Head of caudate nucleus (tissue), 42 donors: Measurements from ENCODE around the gene PBRM1.
A peak's percentile ranks its signal among the peaks of the same experiment; 100 is the strongest.

Experiments
- DNase-seq, 42 donors: peaks; one replicate each; pipeline versions ENCODE4 v3.0.0 to v3.0.0-alpha.2; 2020 to 2021; ENCODE audit warnings: mixed read lengths in 7 of 42
- intact Hi-C: fragments of 100-400 bp; cut with DNase I; formaldehyde crosslinking; loops from one replicate; pipeline ENCODE4 v1.15.0; 2022

The PBRM1 gene

GRCh38 chr3:52504977-52505376 lies 180.7 kb downstream of the PBRM1 start:
- intact Hi-C loops: no loop called here

GRCh38 chr3:52503788-52504424 lies 181.8 kb downstream of the PBRM1 start:
- intact Hi-C loops: no loop called here
- DNase-seq: no peak

More at GRCh38 chr3:52504977-52505376, 180.7 kb downstream of the PBRM1 start:
- no peak for DNase-seq

DNA sequence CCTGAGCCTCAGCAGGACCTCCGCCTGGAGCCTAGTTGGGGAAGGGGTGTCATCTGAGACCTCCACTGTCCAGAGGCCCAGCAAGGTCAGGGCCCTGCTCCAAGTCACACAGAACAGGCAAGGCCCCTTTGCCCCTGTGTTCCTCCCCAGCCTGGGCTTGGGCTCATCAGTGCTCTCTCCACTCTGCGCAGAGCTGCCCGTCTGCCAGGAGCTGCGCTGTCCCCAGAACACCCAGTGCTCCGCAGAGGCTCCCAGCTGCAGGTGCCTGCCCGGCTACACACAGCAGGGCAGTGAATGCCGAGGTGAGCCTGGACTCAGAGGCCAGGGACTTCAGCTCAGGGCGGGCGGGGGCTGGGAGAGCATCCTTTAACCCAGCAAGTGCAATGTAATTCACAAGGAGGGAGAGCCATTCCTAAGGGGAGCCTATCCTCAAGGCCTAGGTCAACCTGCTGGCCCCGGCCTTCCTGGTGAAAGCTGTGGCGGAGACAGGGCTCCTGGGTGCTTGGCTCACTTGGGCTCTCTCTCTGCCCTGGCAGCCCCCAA lies 182.8 kb downstream of the PBRM1 start:
- DNase-seq: no peak
- intact Hi-C loops: no loop called here

DNA sequence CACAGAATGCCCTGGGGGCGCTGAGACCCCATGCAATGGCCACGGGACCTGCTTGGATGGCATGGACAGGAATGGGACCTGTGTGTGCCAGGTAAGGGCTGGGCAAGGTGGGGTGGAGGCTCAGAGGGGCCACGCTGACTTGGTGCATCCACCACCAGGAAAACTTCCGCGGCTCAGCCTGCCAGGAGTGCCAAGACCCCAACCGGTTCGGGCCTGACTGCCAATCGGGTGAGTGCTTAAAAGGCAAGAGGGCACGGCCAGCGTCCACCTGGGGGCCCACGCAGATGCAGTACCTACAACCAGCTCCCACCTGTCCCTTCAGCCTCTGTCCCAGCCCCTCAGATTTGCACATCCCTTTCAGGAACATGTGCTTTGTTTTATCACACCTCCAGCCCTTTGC lies 183.7 kb downstream of the PBRM1 start:
- intact Hi-C loops: no loop called here
- no peak for DNase-seq

GRCh38 chr3:52501046-52501445 lies 184.7 kb downstream of the PBRM1 start:
- DNase-seq: no peak
- intact Hi-C loops: no loop called here

DNA sequence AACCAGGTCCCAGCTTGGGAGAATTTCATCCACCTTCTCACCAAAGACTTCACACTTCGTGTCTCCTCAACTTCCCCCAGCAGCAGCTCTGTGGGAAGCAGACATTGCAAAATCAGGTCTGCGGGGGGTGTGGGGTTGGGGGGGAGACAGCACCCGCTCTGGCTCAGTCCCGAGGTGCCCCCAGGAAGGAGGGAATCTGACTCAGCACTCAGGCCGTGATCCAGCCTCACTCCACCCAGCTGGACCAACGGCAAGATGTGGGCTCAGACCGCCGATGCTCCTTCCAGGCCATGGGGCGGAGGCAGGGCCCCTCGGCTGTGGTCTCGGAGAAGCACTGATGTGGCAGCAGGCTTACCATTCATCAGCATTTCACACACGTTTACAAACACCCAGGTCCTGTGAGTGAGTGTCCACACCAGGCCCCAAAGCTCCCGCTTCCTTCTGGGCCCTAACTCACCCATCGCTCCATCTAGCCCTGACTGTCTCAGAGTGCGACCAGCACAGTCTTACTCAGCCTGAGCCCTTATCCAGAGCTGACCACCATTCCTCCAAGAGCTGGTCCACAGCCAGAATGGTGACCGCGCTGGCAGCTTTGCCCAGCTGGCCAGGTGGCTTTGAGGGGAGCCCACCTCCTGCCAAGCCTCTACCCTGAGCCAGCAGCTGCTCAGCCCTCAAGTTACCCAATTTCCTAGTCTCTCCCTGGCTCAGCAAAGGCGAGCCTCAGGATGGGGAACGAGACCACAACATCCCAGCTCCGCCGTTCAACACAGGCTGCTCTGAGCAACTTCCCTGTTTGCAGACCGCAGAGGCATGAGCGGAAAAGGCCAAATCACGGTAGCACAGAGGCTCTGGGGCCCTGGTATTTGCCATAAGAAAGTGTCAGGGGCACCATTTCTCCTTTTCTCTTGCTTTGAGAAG lies 187.3 kb downstream of the PBRM1 start:
- DNase-seq: peak in 40 of 42 donors; percentile 16 to 80 (median 50)
- intact Hi-C loops: no loop called here

DNA sequence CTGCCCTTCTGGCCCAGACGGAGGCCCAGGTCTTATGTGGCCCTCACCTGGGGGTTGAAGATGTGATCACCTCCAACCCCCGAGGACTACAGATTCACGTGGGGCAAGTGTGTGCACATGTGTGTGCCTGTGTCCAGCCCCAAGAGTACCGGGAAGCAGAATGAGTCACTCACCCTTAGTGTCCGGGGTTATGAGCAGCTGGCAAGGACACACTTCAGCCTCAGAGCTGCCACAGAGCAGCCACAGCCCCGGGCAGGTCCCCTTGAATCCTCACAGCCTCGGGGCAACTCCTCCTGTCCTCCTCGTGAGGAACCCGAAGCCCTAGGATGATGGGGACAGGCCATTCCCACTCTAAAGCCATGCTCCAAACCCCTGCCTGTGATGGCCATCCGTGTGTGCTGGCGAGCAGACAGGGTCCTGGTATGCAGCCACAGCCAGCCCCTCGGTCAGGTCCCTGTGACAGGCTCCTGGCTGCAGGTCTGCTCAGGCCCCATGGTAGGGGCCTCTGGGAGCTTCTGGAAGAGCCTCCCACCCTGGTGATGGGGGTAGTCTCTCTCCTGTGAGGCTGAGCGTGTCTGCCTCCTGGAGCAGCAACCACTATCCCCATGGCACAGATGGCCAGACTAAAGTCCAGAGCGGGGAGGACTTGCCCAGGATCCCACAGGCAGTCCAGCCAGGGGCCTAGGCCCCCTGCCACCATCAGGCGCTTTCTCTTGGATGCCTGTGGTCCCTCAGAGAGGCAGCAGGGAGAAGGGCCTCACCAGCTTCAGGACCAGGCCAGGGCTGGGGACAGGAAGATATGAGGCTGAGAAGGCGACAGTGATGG lies 189.7 kb downstream of the PBRM1 start:
- intact Hi-C loops: no loop called here
- DNase-seq: no peak
